ENCODE results near the gene TMED1.
"Not testable (repeated sequence)": the region's sequence is repeated elsewhere in the genome, so short reads cannot be mapped to it uniquely, and the experiment has no call there.

Gene TMED1

DNA sequence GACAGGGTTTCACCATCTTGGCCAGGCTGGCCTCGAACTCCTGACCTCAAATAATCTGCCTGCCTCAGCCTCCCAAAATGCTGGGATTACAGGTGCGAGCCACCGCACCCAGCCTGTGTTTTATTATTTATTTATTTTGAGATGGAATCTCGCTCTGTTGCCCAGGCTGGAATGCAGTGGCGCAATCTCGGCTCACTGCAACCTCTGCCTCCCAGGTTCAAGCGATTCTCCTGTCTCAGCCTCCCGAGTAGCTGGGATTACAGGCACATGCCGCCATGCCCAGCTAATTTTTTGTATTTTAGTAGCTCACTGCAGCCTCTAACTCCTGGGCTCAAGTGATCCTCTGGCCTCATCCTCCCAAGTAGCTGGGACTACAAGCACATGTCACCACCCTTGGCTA lies 41.6 kb upstream of the TMED1 start:
- CTCF ChIA-PET = interaction anchor here (0.7 to 1.5 kb wide), 4 partner anchors 8 to 41 kb away, joined by 3 to 4 read pairs (median 3); no protein-coding TSS in a partner anchor
- peak overlapping the region in 1 of 2 experiments; percentile 43 for H3K27ac ChIP-seq (ENCODE audit: insufficient read depth in 1 of 2, low read depth in 1 of 2, low read length in 2 of 2, poor library complexity in 1 of 2, severe bottlenecking in 2 of 2)
- POLR2A ChIA-PET; H3K4me3 ChIP-seq (ENCODE audit: control insufficient read depth in 1 of 7, extremely low read depth in 1 of 7, insufficient read depth in 4 of 7, low read depth in 2 of 7, low read length in 6 of 7); H3K9me3 ChIP-seq (ENCODE audit: control extremely low read depth in 1 of 5, control insufficient read depth in 4 of 5, insufficient read depth in 2 of 5, low read depth in 1 of 5, low read length in 4 of 5); H3K27me3 ChIP-seq (replicated peaks in 2 of 5; ENCODE audit: control insufficient read depth in 4 of 5, insufficient read depth in 5 of 5, low read length in 4 of 5); DNase-seq: not testable (repeated sequence)
- WGBS (ENCODE audit: insufficient coverage) = 100% methylated on average over 6 of the region's 9 CpGs
- peaks cover 0 to 17% (median 10%) of the 10 kb centered on the region in 4 experiments for H3K4me1 ChIP-seq (ENCODE audit: control extremely low read depth in 1 of 4, control insufficient read depth in 4 of 4, insufficient read depth in 4 of 4, low read length in 3 of 4)
- H3K36me3 ChIP-seq (ENCODE audit: control insufficient read depth in 4 of 4, insufficient read depth in 4 of 4, low read length in 3 of 4) = peaks cover 0 to 12% (median 3%) of the 10 kb centered on the region in 4 experiments

DNA sequence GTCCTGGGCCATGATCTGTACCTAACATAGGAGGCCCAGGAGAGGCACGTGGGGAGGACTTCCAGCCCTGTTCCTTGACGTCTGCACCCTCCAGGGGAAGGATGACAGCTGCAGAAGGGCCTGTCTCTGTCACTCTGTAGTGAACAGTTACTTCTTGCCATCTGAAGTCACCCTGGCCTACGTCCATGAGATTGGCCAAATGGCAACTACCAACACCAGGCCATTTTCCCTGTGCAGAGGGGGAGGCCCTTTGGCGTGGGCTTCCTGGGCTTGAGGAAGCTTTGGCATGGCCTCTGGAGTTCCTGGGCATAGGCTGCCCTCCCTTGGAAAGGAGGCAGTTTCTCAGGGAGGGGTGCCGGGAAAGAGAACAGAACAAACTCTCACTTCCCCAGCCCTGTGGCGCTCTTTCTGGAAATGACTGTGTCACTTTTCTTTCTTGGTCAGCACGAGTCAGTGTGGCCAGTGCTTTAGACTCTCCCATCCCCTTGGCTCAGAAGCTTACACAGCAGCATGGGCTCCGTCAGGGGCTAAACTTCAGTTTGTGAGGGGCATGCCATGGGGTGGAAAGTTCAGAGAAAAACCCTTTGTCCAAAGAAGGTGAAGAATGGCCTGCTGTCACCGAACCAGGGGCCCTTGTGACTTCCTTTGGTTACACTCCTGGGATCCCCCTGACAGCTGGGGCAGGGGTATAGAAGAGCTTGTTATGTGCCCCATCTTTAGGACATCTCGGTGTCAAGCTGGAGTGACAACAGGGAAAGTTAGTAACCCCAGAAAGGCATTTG lies 40.6 kb upstream of the TMED1 start:
- Histone ChIP-seq H3K4me3 (ENCODE audit: control insufficient read depth in 1 of 7, extremely low read depth in 1 of 7, insufficient read depth in 4 of 7, low read depth in 2 of 7, low read length in 6 of 7) (no peak overlapping the region), H3K4me1 (ENCODE audit: control extremely low read depth in 1 of 4, control insufficient read depth in 4 of 4, insufficient read depth in 4 of 4, low read length in 3 of 4) (peaks cover 0 to 23% (median 13%) of the 10 kb centered on the region in 4 experiments), H3K27me3 (replicated peaks in 2 of 5; ENCODE audit: control insufficient read depth in 4 of 5, insufficient read depth in 5 of 5, low read length in 4 of 5) (no peaks in the 10 kb centered on the region), H3K27ac (ENCODE audit: insufficient read depth in 1 of 2, low read depth in 1 of 2, low read length in 2 of 2, poor library complexity in 1 of 2, severe bottlenecking in 2 of 2) (no peak overlapping the region), H3K9me3 (ENCODE audit: control extremely low read depth in 1 of 5, control insufficient read depth in 4 of 5, insufficient read depth in 2 of 5, low read depth in 1 of 5, low read length in 4 of 5) (no peaks in the 10 kb centered on the region), H3K36me3 (ENCODE audit: control insufficient read depth in 4 of 4, insufficient read depth in 4 of 4, low read length in 3 of 4) (peaks cover 0 to 9% (median 2%) of the 10 kb centered on the region in 4 experiments)
- no peak for DNase-seq
- CTCF ChIA-PET = interaction anchor here (0.8 to 1.5 kb wide), 3 partner anchors 9 to 165 kb away, joined by 3 read pairs; no protein-coding TSS in a partner anchor
- POLR2A ChIA-PET = no interaction called here
- 77% methylated on average over 9 of the region's 10 CpGs for WGBS (ENCODE audit: insufficient coverage)

DNA sequence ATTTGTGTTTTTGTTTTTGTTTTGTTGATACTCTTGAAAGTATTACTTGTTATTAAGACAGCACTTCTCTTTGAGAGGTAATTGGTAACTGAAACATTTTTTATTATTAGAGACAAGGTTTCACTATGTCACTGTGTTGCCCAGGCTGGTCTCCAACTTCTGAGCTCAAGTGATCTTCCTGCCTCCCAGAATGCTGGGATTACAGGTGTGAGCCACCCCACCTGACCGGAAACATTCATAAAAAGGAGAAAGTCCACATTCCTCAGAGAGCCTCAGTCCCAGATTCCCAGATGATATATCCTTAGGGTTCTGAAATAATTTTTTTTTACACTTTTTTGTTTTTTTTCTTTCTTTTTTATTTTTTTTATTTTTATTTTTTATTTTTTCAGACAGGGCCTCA lies 38.0 kb upstream of the TMED1 start:
- ChIA-PET CTCF (interaction anchor here (1.5 kb wide), 1 partner anchor 12 kb away, joined by 5 read pairs; no protein-coding TSS in a partner anchor), POLR2A (interaction anchor here (0.6 kb wide), 1 partner anchor 70 kb away, joined by 4 read pairs; no protein-coding TSS in a partner anchor)
- no peak for DNase-seq
- WGBS (ENCODE audit: insufficient coverage) = no CpG with 5 or more reads among the region's 1 CpG
- Histone ChIP-seq H3K4me3 (ENCODE audit: control insufficient read depth in 1 of 7, extremely low read depth in 1 of 7, insufficient read depth in 4 of 7, low read depth in 2 of 7, low read length in 6 of 7) (no peak overlapping the region), H3K9me3 (ENCODE audit: control extremely low read depth in 1 of 5, control insufficient read depth in 4 of 5, insufficient read depth in 2 of 5, low read depth in 1 of 5, low read length in 4 of 5) (no peaks in the 10 kb centered on the region), H3K27me3 (replicated peaks in 2 of 5; ENCODE audit: control insufficient read depth in 4 of 5, insufficient read depth in 5 of 5, low read length in 4 of 5) (no peaks in the 10 kb centered on the region), H3K36me3 (ENCODE audit: control insufficient read depth in 4 of 4, insufficient read depth in 4 of 4, low read length in 3 of 4) (peaks cover 0 to 6% (median 0%) of the 10 kb centered on the region in 4 experiments), H3K27ac (ENCODE audit: insufficient read depth in 1 of 2, low read depth in 1 of 2, low read length in 2 of 2, poor library complexity in 1 of 2, severe bottlenecking in 2 of 2) (no peak overlapping the region), H3K4me1 (ENCODE audit: control extremely low read depth in 1 of 4, control insufficient read depth in 4 of 4, insufficient read depth in 4 of 4, low read length in 3 of 4) (peaks cover 0 to 24% (median 16%) of the 10 kb centered on the region in 4 experiments)

DNA sequence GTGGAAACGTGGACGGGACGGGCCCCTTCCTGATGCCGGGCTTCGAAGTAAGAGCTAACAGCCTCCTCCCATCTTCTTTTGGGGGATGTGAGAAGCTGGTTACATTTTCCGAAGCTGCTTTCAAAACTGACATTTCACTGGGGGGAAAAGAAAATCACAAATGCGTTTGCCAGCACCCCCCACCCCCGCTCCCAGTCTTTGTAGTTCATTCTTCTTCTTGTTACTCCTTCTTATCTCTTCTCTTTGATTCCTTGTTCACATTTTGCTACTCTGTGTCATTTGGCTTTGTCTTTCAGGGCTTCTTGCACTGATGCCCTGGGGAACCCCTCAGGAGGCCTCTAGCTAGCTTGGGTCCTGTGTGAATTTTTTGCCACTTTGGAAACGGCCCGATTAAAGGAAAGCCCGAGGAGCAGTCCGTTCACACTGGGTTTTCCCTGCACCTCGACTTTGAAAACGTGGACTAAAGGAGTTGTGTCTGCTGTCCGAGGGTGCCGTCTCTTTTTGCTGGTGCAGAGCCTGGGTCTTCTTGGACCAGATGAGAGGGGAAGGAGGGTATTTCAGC lies 36.6 kb upstream of the TMED1 start:
- ChIA-PET POLR2A (interaction anchor here (0.5 kb wide), 1 partner anchor 100 kb away, joined by 3 read pairs; no protein-coding TSS in a partner anchor), CTCF (interaction anchor here (0.6 to 2.9 kb wide), 10 partner anchors 8 to 69 kb away, joined by 3 to 11 read pairs (median 3); no protein-coding TSS in a partner anchor)
- H3K27me3 ChIP-seq (replicated peaks in 2 of 5; ENCODE audit: control insufficient read depth in 4 of 5, insufficient read depth in 5 of 5, low read length in 4 of 5) = no peaks in the 10 kb centered on the region
- H3K4me3 ChIP-seq (ENCODE audit: control insufficient read depth in 1 of 7, extremely low read depth in 1 of 7, insufficient read depth in 4 of 7, low read depth in 2 of 7, low read length in 6 of 7) = peak overlapping the region; percentile 35 to 89 (median 74)
- DNase-seq = no peak
- peaks cover 0 to 6% (median 0%) of the 10 kb centered on the region in 4 experiments for H3K36me3 ChIP-seq (ENCODE audit: control insufficient read depth in 4 of 4, insufficient read depth in 4 of 4, low read length in 3 of 4)
- no peaks in the 10 kb centered on the region for H3K9me3 ChIP-seq (ENCODE audit: control extremely low read depth in 1 of 5, control insufficient read depth in 4 of 5, insufficient read depth in 2 of 5, low read depth in 1 of 5, low read length in 4 of 5)
- 30% methylated on average over 6 of the region's 16 CpGs for WGBS (ENCODE audit: insufficient coverage)
- no peak overlapping the region for H3K27ac ChIP-seq (ENCODE audit: insufficient read depth in 1 of 2, low read depth in 1 of 2, low read length in 2 of 2, poor library complexity in 1 of 2, severe bottlenecking in 2 of 2)
- H3K4me1 ChIP-seq (ENCODE audit: control extremely low read depth in 1 of 4, control insufficient read depth in 4 of 4, insufficient read depth in 4 of 4, low read length in 3 of 4) = peaks cover 0 to 24% (median 16%) of the 10 kb centered on the region in 4 experiments

DNA sequence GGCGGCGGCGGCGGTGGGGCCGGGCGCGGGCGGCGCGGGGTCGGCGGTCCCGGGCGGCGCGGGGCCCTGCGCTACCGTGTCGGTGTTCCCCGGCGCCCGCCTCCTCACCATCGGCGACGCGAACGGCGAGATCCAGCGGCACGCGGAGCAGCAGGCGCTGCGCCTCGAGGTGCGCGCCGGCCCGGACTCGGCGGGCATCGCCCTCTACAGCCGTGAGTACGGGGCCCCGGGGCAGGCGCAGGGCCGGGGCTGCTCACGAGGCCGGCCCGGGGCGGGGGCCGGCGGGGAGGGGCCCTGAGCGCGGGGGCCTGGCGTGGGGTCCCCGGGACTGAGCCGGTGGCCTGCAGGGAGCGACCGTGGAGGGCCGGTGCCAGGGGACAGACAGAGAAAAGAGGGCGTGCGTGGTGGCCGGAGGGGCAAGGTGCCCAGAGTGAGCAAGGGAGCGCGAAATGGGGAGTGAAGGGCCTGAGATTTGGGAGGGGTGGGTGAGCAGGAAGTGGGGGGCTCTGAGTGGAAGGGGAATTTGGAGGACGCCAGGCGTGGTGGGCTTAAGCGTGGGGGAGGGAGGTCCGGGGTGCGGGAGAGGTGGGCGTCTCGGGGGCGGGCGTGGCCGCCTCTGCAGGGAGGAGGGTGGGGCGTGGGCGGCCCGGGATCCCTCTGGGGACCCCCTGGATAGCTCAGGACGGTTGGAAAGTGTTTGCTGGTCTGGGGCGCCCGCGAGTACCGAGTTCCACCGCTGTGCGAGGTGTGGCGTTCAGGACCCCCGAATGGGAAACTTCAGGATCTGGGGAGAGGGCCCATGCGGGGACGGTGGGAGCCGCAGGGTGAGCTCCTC lies 35.9 kb upstream of the TMED1 start:
- POLR2A ChIA-PET = interaction anchor here (0.5 to 1.0 kb wide), 3 partner anchors 36 to 155 kb away, joined by 3 read pairs; partner anchors contain the start of gene TMED1
- DNase-seq = peak; percentile 25 to 48 (median 34)

DNA sequence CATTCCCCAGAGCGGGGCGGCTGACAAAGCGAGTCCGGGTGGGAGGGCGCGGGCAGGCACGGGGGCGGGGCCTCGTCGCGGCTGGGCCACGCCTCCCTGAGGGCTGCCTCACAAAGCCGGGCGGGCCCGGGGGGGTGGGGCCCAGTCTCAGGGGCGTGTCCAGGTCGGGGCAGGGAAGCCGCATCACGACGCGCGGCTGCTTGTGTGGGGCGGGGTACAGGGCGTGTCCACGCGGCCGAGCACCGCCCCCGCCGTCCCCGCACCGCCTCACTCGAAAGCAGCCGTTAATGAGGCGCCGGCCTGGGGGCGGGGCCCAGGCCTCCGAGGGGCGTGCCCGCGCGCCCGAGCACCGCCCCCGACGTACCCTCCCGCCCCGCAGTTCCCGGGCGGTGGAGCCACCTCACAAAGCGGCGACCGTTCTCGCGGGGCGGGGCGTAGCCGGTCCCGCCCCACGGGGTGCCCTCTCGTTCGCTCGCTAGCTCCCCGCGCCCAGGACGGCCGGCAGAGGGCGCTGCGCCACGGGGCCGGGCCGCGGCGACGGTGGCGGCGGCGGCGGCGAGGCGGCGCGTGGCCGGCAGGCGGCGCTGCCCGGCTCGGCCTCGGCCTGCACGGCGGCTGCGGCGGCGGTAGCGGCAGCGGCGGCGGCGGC lies 35.1 kb upstream of the TMED1 start, which contains the start of gene CARM1:
Gene CARM1, plus strand, starts transcription at position 599 of the 649 bp plus-strand sequence. CDS start 150 bp downstream, outside the sequence.
- peak; percentile 96 to 98 (median 97) for DNase-seq
- peak within 1 kb of the TSS; percentile 58 to 89 (median 74) for H3K4me3 ChIP-seq (ENCODE audit: control insufficient read depth in 1 of 7, extremely low read depth in 1 of 7, insufficient read depth in 4 of 7, low read depth in 2 of 7, low read length in 6 of 7)
- CTCF ChIA-PET = interaction anchor here (0.6 to 2.9 kb wide), 2 partner anchors 9 to 825 kb away, joined by 3 to 11 read pairs; no protein-coding TSS in a partner anchor
- peaks cover 0 to 3% (median 0%) of the 10 kb centered on the region in 4 experiments for H3K36me3 ChIP-seq (ENCODE audit: control insufficient read depth in 4 of 4, insufficient read depth in 4 of 4, low read length in 3 of 4)
- peak within 1 kb of the TSS in 1 of 2 experiments; percentile 70 for H3K27ac ChIP-seq (ENCODE audit: insufficient read depth in 1 of 2, low read depth in 1 of 2, low read length in 2 of 2, poor library complexity in 1 of 2, severe bottlenecking in 2 of 2)
- 0% methylated on average over 45 of the region's 99 CpGs for WGBS (ENCODE audit: insufficient coverage)
- POLR2A ChIA-PET = interaction anchor here (0.6 to 1.0 kb wide), 2 partner anchors 35 to 155 kb away, joined by 3 read pairs; partner anchors contain the start of gene TMED1
- no peaks in the 10 kb centered on the region for H3K27me3 ChIP-seq (replicated peaks in 2 of 5; ENCODE audit: control insufficient read depth in 4 of 5, insufficient read depth in 5 of 5, low read length in 4 of 5)
- H3K4me1 ChIP-seq (ENCODE audit: control extremely low read depth in 1 of 4, control insufficient read depth in 4 of 4, insufficient read depth in 4 of 4, low read length in 3 of 4) = peaks cover 0 to 15% (median 11%) of the 10 kb centered on the region in 4 experiments
- no peaks in the 10 kb centered on the region for H3K9me3 ChIP-seq (ENCODE audit: control extremely low read depth in 1 of 5, control insufficient read depth in 4 of 5, insufficient read depth in 2 of 5, low read depth in 1 of 5, low read length in 4 of 5)

More for the DNA sequence above, 35.9 kb upstream of the TMED1 start:
- CTCF ChIA-PET = interaction anchor here (0.6 to 2.9 kb wide), 9 partner anchors 9 to 69 kb away, joined by 3 to 11 read pairs (median 3); no protein-coding TSS in a partner anchor
- peak overlapping the region; percentile 58 to 89 (median 74) for H3K4me3 ChIP-seq (ENCODE audit: control insufficient read depth in 1 of 7, extremely low read depth in 1 of 7, insufficient read depth in 4 of 7, low read depth in 2 of 7, low read length in 6 of 7)
- 0% methylated on average over 86 of the region's 90 CpGs for WGBS (ENCODE audit: insufficient coverage)
- H3K4me1 ChIP-seq (ENCODE audit: control extremely low read depth in 1 of 4, control insufficient read depth in 4 of 4, insufficient read depth in 4 of 4, low read length in 3 of 4) = peaks cover 0 to 22% (median 15%) of the 10 kb centered on the region in 4 experiments
- H3K27me3 ChIP-seq (replicated peaks in 2 of 5; ENCODE audit: control insufficient read depth in 4 of 5, insufficient read depth in 5 of 5, low read length in 4 of 5) = no peaks in the 10 kb centered on the region
- peaks cover 0 to 5% (median 0%) of the 10 kb centered on the region in 4 experiments for H3K36me3 ChIP-seq (ENCODE audit: control insufficient read depth in 4 of 4, insufficient read depth in 4 of 4, low read length in 3 of 4)
- no peaks in the 10 kb centered on the region for H3K9me3 ChIP-seq (ENCODE audit: control extremely low read depth in 1 of 5, control insufficient read depth in 4 of 5, insufficient read depth in 2 of 5, low read depth in 1 of 5, low read length in 4 of 5)
- H3K27ac ChIP-seq (ENCODE audit: insufficient read depth in 1 of 2, low read depth in 1 of 2, low read length in 2 of 2, poor library complexity in 1 of 2, severe bottlenecking in 2 of 2) = peak overlapping the region in 1 of 2 experiments; percentile 54
